ENCODE measurements around the gene INAVA. TPM values are rescaled to one million over a fixed set of nuclear protein-coding genes. Genes with fewer than 3 reads are reported as not detected.

INAVA gene, protein sequence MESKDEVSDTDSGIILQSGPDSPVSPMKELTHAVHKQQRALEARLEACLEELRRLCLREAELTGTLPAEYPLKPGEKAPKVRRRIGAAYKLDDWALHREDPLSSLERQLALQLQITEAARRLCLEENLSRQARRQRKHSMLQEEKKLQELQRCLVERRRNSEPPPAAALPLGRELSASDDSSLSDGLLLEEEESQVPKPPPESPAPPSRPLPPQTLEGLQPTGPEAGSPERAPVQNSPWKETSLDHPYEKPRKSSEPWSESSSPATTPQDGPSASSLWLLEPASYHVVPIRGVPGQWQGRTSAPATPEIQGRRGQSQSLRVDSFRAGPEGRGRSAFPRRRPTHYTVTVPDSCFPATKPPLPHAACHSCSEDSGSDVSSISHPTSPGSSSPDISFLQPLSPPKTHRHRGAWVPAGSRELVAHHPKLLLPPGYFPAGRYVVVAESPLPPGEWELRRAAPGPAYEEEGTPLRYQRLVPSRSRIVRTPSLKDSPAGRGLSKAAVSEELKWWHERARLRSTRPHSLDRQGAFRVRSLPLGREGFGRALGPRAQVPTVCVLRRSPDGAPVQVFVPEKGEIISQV
- total RNA-seq (2014; rRNA removed; shearing (Covaris generic)) (41.2 and 43.9 TPM in 2 replicates), polyA plus RNA-seq (2016; fragmentation: Nextera tagmentation; extraction: Ambion mirVana) (25.2 and 25.3 TPM in 2 replicates)
- long read RNA-seq, full-length matches to known transcripts = 1 of 4 reads
- long read RNA-seq, partial matches to known transcripts = 0 of 4 reads
- long read RNA-seq, other reads (novel, unspliced or antisense) = 3 of 4 reads

DNA sequence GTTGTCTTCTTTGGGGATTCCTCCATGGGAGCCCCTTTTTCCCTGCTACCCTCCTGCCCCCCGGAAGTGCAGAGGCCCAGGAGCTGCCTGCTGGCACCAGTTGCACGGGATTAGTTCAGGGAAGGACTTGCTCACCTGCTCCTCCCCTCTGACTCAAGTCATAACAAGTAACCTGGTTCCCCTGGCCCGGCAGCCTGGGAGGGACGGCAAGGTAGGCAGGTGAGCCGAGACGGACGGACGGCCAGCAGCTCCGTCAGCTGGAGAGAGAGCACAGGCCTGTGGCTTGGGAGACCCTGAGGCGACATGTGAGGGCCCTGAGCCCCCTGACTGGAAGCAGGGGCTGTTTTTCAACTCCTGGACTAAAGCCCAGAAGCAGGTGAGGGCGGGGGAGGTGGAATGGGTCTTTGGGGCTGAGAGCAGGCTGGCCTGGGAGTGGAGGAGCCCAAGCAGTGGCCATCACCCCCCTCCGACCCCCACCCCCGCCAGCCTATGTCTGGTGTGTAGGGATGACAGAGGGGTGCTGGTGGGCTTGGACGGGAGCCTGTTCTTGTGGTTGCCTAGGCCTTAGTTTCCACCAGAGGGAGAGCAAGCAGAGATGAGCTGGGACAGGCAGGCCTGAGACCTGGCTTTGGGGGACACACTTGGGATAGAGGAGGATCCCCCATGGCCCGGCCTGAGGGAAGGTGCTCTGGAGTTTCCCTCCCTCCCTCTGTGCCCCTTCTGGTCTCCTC, at the start of gene INAVA:
Gene INAVA (plus strand): TSS at position 189 of the 731 bp plus-strand sequence. CDS start 3,501 bp downstream, outside the sequence.
- peak within 1 kb of the TSS; percentile 95 for H3K4me2 ChIP-seq
- H2AFZ ChIP-seq = no peak within 1 kb of the TSS
- H3K9me2 ChIP-seq (ENCODE audit: insufficient read depth) = no peaks in the 10 kb centered on the region
- H3F3A ChIP-seq (replicated peaks; ENCODE audit: low read depth) = 0 out of 2 replicates have a peak, but pooled peaks cover 3% of the 10 kb centered on the region
- no peaks in the 10 kb centered on the region for H3K27me3 ChIP-seq (ENCODE audit: insufficient read depth)
- no peaks in the 10 kb centered on the region; the same call in none of the 2 replicates for H4K20me1 ChIP-seq (replicated peaks; ENCODE audit: insufficient read depth)
- Mint-ChIP-seq H3K36me3 (ENCODE audit: low read depth) (peaks cover 31% of the 10 kb centered on the region), H3K27ac (peak within 1 kb of the TSS; percentile 87), H3K4me1 (peaks cover 60% of the 10 kb centered on the region), H3K27me3 (ENCODE audit: insufficient read depth, low read depth, poor library complexity) (peaks cover 33% of the 10 kb centered on the region), H3K4me3 (peak within 1 kb of the TSS; percentile 85), H3K9me3 (no peaks in the 10 kb centered on the region; the same call in 2 of the 3 replicates)
- TF ChIP-seq EZH2 (IDR thresholded peaks at IDR 0.05; ENCODE audit: low read depth, unreplicated experiment) = no peak
- peak; percentile 16 to 17; a peak in 1 of 4 replicates for TF ChIP-seq CTCF (conservative IDR thresholded peaks at IDR 0.05; ENCODE audit: low read depth in 2 of 2)
- no peak for TF ChIP-seq CREB1 (CRISPR knock-in tag; IDR thresholded peaks at IDR 0.05; ENCODE audit: low read depth)
- no peak for TF ChIP-seq JUNB (IDR thresholded peaks at IDR 0.05; ENCODE audit: unreplicated experiment)
- no peak for TF ChIP-seq STAT1 (IDR thresholded peaks at IDR 0.05; ENCODE audit: unreplicated experiment)
- H3K79me2 ChIP-seq (replicated peaks; ENCODE audit: insufficient read depth) = peaks cover 63% of the 10 kb centered on the region
- peak within 1 kb of the TSS; percentile 99 for H3K27ac ChIP-seq (ENCODE audit: low read depth)
- peaks cover 51% of the 10 kb centered on the region for H3K4me1 ChIP-seq (ENCODE audit: insufficient read depth)
- H3K4me3 ChIP-seq = peak within 1 kb of the TSS; percentile 74
- peak; percentile 39 for DNase-seq (ENCODE audit: low spot score)
- no peaks in the 10 kb centered on the region for H3K36me3 ChIP-seq (ENCODE audit: insufficient read depth)
- ATAC-seq = peak; percentile 1

DNA sequence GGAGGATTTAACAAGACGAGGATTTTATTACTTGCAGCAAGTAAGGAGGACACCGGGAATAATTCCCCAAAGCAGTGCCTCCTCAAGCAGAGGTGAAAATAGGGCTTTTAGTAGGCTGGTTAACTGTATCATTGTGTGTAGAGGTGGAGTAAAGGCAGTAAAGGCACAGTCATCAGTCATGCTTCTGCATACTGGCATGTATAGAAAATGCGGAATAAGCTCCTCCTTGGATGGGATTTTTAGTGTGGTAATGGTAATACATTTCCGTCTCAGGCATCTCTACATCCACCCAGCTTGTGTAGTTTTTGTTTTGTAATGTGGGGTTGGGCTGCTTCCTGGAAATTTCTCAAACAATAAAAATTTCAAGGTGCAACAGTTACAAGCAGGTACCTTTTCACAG, 49.3 kb upstream of the INAVA start:
- Mint-ChIP-seq H3K36me3 (ENCODE audit: low read depth) (peaks cover 28% of the 10 kb centered on the region), H3K27me3 (ENCODE audit: insufficient read depth, low read depth, poor library complexity) (no peaks in the 10 kb centered on the region), H3K9me3 (no peaks in the 10 kb centered on the region), H3K4me3 (no peak overlapping the region), H3K27ac (peak overlapping the region; percentile 75; the same call in 1 of the 2 replicates), H3K4me1 (peaks cover 8% of the 10 kb centered on the region; the same call in 2 of the 3 replicates)
- Histone ChIP-seq H2AFZ (no peak overlapping the region), H3K27me3 (ENCODE audit: insufficient read depth) (no peaks in the 10 kb centered on the region), H3K4me1 (ENCODE audit: insufficient read depth) (0 out of 2 replicates have a peak, but pooled peaks cover 5% of the 10 kb centered on the region), H3K36me3 (ENCODE audit: insufficient read depth) (peaks cover 11% of the 10 kb centered on the region; the same call in 1 of the 2 replicates), H3K9me2 (ENCODE audit: insufficient read depth) (no peaks in the 10 kb centered on the region), H3F3A (replicated peaks; ENCODE audit: low read depth) (no peaks in the 10 kb centered on the region), H3K27ac (ENCODE audit: low read depth) (0 out of 2 replicates have a peak overlapping the region, but pooled peaks have one; percentile 67), H4K20me1 (replicated peaks; ENCODE audit: insufficient read depth) (no peaks in the 10 kb centered on the region), H3K4me3 (no peak overlapping the region), H3K4me2 (no peak overlapping the region), H3K79me2 (replicated peaks; ENCODE audit: insufficient read depth) (no peaks in the 10 kb centered on the region)
- ATAC-seq (no peak), DNase-seq (ENCODE audit: low spot score) (no peak)
- TF ChIP-seq EZH2 (IDR thresholded peaks at IDR 0.05; ENCODE audit: low read depth, unreplicated experiment) (no peak), JUNB (IDR thresholded peaks at IDR 0.05; ENCODE audit: unreplicated experiment) (no peak), ZNF114 (CRISPR knock-in tag; IDR thresholded peaks at IDR 0.05) (no peak), CREB1 (CRISPR knock-in tag; IDR thresholded peaks at IDR 0.05; ENCODE audit: low read depth) (no peak), CTCF (conservative IDR thresholded peaks at IDR 0.05; ENCODE audit: low read depth in 2 of 2) (no peak), EZH2phosphoT487 (IDR thresholded peaks at IDR 0.05; ENCODE audit: unreplicated experiment) (no peak), NANOG (IDR thresholded peaks at IDR 0.05; ENCODE audit: borderline replicate concordance) (no peak)
